Activated gamma-delta T cell (primary cell): ENCODE measurements around the gene TRIM10.

Experiments
- DNase-seq: peaks from one replicate; lab custom pipeline; 2025; lab: John Stamatoyannopoulos, UW
- total RNA-seq, 2 donors: gene quantifications; one replicate each; lab custom pipeline; 2026; lab: John Stamatoyannopoulos, UW

TRIM10 gene, protein sequence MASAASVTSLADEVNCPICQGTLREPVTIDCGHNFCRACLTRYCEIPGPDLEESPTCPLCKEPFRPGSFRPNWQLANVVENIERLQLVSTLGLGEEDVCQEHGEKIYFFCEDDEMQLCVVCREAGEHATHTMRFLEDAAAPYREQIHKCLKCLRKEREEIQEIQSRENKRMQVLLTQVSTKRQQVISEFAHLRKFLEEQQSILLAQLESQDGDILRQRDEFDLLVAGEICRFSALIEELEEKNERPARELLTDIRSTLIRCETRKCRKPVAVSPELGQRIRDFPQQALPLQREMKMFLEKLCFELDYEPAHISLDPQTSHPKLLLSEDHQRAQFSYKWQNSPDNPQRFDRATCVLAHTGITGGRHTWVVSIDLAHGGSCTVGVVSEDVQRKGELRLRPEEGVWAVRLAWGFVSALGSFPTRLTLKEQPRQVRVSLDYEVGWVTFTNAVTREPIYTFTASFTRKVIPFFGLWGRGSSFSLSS
- total RNA-seq, result 0 reads per million in 2 donors

DNA sequence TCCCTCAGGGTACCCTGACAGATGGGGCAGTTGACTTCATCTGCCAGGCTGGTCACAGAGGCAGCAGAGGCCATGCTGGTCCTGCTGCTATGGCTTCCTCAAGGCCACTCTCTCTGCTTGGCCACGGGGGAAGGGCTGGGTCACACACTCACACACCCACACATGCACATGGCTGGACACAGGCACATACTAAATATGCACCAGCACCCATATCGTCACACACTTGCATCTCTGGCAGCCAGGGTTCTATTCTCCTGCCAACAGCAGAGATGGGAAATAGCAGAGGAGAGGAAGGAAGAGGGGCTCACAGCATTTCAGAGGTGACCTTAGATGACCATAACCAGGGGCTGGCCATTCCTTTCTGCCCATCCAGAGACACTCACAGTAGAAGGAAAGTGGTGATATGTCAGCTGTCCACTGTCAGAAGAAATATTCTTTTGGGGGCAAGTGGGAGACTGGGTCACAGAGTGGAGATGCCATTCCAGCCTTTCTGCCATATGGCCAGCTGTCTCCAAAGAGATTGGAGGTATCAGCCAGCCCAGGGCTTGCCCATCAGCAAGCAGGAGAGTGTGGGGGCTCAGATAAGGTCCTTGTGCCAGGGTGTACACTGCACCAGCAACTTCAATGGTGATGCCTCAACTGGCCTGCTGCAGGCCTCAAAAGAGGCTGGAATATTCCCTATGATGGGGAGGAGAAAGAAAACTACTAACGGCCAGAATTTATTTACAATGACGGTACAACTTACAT lies at the start of gene TRIM10:
Gene TRIM10, minus strand, starts transcription at position 427 of the 747 bp plus-strand sequence. Its CDS starts 353 bp downstream, at position 74.
- DNase-seq, result no peak

DNA sequence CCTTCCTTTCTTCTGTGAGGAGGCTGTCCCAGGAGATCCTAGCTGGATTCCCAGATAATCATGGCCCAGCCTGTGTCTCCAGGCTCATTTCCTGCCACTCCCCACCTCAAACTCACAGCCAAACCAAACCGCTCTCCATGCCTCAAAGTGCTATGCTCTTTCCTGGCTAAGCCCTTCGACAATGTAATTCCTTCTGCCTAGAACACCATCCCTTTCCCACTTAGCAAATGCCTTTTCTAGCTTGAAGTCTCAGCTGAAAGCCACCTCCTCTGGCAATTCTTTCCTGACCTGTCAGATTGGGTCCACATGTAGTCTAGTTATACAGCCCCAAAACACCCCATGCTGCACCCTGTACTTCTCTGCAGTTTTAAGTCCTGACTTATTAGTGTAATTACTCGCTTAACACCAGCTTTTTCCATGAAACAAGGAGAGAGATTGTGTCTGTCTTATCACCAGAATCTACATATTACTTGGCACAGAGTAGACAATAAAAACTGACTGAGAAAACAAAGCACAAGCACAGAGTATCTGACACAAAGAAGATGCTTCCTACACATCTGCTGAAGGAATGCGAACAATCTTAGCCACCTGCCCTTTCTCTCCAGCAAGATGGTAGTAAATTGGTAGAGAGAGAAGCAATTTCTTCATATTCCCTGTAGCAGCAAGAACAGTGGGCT lies 46.7 kb upstream of the TRIM10 start:
- no peak for DNase-seq

DNA sequence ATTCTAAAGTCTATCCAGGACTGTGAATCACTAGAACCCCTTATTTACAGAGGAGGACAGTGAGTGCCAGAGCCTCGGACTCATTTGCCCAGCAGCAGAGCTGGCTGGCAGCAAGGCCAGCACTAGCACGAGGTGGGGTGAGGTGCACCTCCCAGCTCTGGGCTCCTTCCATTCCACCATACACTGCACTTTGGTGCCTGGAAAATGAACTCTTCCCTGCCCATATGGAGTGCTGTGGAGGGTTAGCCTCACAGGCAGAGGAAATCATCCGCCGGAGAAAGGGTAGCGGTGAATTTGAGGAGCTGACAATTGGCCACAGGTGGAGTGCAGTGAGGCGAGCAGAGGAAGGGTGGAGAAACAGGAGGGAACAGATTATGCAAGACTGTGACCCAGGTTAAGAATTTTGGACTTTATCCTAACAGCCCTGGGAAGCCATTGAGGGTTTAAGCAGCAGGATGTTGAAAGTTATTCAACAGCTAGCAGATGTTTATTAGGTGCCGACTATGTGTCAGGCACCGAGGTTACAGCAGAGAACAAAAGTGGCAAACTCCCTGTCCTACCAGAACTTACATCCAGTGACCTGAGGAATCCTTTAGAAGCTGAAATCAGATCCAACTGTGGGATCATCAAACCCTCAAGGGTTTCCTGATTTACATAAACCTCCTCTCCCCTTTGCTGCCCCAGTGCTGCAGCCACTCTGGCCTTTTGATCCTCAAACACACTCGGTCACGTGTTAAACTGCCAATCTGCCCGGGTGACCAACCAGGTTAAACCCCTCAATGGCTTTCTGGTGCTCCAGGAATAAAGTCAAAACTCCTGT lies 46.0 kb upstream of the TRIM10 start:
- no peak for DNase-seq

DNA sequence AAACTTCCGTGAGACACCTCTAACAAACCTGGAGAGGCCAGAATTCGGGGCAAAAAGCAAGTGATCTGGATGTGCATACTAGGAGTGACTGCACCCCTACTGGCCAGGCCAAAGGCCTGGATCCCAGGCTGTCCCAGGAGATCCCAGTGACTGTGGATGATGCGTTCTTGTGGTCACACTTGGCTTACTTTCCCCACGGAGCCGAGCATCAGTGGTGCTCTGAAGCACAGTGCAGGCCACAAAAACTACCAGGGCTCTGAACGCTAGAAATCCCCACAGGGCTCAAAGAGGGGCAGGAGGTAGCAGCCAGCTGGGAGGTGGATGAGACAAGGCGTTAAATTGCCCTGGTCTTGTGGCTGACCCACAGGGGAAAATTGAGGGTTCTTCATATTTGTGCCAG lies 45.1 kb upstream of the TRIM10 start:
- DNase-seq, result no peak

DNA sequence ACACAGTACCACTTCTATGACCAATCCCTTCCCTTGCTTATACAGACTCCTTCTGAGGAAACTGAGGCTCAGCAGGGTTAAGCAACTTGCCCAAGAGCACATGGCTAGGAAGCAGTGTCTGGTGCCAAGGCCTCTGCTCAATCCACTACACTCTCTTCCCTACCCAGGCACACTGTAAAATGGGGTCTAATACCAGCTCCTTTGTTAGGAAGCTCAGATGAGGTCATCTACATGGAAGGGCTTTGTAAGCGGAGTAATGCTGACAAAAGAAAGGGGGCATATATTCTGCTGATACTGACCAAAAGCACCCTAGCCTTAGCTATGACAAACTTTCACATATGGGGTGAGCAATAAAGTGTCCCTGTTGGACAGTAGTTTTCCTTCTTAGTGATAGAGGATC lies 43.1 kb upstream of the TRIM10 start:
- DNase-seq, result no peak

DNA sequence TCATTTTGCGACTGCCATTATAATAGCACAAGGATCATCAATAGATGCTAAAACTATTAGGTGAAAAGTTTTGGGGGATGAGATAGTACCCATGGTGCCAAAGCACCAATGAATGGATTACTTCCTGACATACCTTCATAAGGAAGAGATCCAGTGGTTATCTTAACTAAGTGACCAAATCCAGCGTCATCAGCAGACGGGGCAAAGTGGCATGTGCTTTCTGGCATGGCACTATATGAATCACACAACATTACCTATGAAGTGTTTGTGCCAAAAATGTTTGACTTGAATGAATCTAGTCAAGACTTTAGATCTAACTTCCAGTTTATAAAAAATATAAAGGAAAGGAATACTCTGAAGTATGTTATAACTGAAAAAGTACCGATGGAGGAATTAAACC lies 41.4 kb upstream of the TRIM10 start:
- DNase-seq, result no peak

DNA sequence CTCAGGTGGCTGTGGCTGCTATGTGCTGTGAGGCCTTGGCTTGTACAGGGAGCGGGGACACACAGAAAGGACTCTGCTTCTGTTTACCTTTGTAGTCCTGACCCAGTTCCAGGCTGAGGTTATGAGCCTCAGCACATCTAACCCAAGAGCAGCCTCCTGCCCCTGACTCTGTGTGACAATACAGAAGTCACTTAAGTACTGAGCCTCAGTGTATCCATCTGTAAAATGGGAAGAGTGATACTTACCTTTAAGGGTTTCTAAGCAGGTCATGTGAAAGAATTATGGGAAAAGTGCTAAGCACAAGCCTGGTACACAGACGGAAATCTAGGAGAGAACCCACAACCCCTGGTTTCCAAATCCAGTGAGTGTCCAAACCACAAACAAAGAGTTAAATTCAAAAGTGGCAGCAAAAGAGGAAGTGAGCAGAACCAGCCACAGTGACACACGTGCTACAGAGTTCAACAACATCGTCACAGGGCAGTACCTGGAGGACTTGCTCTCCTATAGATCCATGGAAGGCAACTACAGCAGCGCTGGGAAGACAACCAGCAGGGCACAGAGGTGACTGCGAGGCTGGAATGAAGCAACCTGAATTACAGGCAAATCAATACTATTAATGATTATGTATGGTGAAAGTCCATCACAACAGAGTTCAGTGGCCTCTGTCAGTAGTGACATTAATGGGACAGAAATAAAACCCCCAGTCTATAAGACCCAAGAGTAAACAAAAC lies 39.7 kb upstream of the TRIM10 start:
- no peak for DNase-seq

DNA sequence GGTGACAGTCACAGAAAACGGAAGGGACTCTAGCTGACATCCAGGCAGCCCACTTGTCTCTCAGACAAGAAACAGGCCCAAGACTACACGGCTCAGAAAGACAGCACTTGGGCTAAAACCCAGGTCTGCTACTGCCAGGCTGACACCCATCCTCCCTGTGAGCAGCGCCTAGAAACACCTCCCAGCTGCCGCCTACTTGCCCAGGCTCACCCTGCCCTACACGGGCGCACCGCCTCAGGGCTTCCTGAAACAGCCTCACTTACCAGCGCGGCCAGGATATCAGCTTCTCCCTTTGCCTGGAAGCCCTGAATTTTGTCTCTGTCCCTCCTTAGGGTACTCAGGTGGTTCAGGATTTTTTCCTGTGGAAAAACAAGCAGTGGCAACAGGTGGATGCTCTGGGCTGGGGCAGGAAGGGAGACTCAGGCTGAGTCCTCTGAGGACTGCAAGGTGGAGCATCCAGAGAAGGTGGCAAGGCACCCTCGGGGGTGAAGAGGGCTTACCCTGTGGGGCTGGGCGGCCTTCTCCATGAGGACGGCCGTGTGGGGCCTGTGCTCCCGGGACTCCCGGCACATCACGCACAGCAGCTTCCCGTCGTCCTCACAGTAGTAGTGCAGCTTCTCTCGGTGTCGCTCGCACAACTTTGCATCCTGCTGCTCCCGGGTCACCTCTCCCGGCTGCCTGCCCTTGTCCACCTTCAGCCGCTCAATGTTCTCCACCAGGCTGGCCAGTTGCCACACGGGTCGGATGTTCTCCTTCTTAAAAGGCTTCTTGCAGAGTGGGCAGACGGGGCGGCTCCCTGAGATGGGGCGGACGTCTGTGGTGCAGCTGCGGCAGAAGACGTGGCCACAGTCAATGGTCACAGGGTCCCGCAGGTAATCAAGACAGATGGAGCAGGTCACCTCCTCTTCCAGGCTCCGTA lies 37.4 kb upstream of the TRIM10 start:
- DNase-seq, result no peak

DNA sequence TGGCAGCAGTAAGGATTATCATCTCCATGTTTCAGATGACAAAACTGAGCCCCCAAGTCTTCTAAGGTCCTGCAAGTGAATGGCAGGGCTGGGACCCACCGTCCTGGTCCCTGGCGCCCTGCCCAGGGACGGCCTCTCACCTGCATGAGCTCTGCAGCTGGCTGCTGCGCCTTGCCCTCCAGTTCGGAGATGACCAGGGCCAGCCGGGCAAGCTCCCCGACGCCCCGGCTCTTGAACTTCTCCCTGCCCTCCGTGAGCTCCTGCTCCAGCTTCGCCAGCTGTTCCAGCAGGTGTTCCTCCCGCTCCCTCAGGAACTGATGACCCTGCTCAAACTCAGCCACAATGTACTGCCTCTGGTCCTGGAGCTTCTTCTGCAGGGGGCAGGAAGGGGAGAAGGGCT lies 35.4 kb upstream of the TRIM10 start:
- DNase-seq, result no peak

DNA sequence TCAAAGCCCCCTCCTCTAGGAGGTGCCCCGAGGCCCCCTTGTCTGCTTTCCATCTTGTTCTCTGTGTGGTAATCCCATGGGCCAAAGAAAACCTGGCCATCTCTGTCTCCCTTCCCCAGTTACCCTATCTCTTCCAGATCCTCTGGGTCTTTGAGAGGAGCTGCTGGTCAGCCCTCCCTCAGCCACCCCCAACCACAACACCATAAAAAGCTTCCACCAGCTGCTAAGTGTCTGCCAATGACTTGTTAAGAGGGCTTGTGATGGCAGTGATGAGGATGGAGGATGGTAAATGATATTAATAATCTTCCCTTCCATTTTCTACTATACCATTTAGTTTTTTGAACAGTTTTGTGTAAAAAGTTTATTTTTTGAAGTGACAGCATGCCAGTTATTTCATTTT lies 34.9 kb upstream of the TRIM10 start:
- DNase-seq, result no peak

DNA sequence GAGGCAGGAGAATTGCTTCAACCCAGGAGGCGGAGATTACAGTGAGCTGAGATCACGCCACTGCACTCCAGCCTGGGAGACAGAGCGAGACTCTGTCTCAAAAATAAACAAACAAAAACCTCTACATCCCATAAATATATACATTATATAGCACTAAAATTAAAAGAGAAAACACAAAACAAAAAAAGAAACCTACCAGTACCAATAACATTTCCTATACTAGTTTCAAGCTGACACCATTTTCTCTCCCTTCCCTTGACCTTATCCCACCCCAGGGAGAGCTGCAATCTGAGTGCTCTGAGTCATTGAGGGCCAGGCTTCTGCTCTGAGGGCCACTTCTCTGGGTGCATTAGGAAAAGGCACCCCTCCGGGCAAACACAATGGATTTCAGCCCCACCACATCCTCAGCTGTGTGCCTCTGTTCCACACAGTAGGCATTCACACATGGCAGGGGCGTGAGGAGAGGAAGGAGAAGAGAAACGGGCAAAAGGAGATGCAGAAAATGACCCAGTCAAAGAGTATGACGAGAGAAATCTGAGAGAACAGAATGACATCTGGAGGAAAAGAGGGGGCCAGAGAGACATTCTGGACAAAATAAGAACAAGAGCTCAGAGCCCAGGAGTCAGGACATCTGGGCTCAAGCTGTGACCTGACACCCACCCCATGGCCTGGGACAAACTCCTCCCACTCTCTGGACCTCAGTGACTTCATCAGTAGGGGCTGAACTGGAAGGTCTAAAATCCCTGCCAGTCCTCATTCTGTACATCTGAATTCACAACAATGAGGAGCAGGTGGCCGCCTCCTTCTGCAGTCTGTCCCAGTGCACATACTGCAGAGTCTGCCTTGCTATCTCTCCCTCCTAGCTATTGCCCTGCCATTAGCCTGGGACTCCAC lies 34.0 kb upstream of the TRIM10 start:
- DNase-seq, result no peak

DNA sequence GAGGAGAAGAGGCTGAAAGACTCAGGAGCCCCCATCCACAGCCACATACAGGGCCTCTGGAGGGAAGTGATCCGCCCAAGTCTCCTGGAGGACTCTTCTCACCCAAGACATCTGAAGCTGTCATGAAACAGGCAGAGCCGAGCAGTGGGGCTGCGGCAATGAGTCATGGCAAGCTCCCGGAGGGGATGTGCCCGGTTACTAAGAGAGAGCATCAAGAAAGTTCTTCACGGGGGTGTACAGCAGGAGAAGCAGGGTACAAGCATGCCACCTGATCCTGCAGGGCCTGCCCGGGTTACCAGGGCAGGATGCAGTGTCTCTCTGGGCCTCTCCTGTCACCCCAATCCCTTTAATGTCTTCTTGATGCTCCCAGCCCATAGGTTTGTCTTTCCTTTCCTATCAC lies 31.1 kb upstream of the TRIM10 start:
- DNase-seq, result no peak

DNA sequence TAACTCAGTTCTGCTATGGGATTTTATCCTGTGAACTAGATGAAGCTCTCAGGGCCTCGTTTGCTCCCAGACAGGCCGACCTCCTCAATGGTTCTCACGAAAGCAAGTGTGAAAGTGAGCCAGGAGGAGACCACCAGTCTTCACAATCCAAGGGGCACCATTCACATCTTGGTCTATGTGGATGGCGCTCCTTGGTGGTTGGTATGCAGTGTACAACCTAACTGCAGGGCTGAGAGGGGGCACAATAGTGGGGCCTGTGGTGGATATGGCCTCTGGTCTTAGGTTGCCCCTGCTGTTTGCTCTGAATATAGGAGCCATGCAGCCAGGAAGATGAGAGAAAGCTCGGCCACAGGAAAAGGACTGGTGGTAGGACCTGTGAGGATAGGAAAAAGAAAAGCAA lies 27.5 kb upstream of the TRIM10 start:
- no peak for DNase-seq

DNA sequence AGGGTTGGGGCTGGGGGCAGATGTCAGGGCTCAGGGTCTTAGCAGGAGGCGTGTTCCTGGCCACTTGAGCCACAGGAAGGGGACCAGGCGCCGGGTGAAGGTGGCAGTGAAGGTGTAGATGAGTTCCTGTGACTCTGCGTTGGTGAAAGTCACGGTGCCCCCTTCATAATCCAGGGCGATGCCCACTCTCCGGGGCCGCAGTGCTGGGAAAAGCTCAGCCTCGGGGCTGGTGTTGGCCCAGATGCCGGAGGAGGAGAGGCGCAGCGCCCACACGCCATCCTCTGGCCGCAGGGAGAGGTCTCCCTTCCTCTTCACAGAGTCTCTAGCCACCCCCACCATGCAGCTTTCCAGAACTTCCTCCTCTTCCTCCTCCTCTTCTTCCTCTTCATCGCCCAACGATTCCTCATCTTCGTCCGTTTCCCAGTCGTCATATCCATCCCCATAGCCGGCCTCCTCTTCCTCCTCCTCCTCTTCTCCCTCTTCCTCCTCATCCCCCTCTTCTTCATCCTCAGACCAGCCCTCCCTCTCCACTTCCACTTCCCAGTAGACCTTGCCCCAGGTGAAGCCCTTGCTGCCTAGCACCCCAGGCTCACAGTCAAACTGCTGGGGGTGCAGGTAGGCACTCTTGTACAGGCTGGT lies 25.0 kb upstream of the TRIM10 start:
- DNase-seq, result no peak

DNA sequence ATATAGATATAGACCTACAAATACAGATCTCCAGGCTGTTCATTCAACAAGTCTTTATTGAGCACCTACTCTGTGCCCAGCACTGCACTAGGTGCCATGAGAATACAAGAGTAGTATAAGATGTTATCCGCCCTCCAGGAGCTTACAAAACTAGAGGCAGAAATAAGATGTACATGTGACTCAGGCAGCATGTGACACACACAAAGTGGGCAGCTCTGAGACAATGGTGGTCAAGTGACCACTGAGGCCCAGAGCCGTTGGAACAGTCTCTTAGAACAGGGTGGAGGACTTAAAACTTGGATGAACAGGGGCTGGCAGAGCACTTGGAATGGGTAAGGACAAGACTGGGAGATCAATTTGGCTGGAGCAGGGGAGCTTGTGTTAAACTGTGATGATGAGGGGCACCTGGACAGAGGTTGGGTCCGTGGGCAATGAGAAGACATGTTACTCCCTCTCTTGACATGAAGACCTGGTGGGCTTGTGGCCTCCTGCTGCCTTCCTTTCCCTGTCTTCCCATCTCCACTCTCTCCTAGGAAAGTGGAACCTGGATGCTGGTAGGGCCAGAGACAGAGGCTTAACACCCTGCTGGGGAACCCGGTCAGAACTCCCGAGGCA lies 23.5 kb upstream of the TRIM10 start:
- no peak for DNase-seq

DNA sequence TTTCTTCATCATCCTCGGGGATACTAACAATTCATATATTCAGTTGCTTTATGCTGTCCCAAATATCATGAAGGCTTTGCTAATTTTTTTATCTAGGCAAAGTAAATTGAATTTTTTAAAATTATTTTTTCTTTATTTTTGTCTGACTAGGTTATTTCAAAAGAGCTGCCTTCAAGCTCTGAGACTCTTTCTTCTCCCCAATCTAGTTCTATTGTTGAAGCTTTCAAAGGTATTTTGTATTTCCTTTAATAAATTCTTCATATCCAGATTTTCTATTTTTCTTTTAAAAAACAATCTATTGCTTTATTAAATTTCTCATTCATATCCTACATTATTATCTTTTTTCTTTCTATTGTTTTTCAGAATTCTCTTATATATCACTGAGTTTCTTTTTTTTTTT lies 19.1 kb upstream of the TRIM10 start:
- DNase-seq, result no peak

DNA sequence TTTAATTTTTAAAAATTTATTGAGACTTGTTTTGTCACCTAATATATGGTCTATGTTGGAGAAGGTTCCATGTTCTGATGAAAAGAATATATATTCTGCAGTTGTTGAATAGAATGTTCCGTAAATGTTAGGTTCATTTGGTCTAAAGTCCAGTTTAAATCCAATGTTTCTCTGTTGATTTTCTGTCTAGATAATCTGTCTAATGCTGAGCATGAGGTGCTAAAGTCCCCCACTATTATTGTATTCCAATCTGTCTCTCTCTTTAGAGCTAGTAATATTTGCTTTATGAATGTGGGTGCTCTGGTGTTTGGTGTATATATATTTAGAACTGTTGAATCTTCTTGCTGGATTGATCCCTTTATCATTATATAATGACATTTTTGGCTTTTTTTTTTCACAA lies 17.8 kb upstream of the TRIM10 start:
- no peak for DNase-seq

DNA sequence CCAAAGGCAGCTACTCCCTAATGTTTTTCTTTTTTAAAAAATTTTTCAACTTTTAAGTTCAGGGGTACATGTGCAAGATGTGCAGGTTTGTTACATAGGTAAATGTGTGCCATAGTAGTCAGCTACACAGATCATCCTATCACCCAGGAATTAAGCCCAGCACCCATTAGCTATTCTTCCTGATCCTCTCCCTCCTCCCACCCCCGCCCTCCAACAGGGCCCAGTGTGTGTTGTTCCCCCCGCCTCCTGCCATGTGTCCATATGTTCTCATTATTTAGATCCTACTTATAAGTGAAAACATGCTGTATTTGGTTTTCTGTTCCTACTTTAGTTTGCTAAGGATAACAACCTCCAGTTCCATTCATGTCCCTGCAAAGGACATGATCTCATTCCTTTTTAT lies 14.8 kb upstream of the TRIM10 start:
- no peak for DNase-seq
